SK-N-DZ (cell line): Measurements from ENCODE around the gene OLA1.

Experiments
- DNase-seq: peaks from one replicate; pipeline ENCODE4 v3.0.0-alpha.2; 2015; ENCODE audit warnings: low spot score

OLA1 gene

GRCh38 chr2:174121175-174121574 is 127.2 kb downstream of the OLA1 start:
- no peak for DNase-seq

GRCh38 chr2:174120346-174120745 is 128.0 kb downstream of the OLA1 start:
- no peak for DNase-seq

- DNase-seq, result no peak
Observed at GRCh38 chr2:174117951-174118930, 130.1 kb downstream of the OLA1 start.

DNA sequence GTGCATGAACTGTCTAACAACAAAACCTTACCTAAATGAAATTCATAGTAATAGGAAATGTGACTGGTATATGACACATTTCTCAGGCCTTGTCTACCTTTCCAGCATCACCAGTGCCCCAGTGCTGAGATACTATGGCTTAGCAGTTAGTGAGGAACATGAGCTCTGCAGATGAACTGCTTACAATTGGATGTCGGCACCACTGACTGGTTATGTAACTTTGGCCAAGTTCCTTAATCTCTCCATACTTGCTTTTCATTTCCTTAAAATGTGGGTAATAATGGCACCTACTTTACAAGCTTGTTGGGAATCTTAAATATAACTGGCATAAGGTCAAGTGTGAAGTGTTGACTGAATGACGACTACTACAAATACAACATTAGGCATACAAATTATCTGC is 136.3 kb downstream of the OLA1 start:
- DNase-seq, result no peak

- DNase-seq, result no peak
Observed at GRCh38 chr2:174108579-174108978, 139.8 kb downstream of the OLA1 start.

GRCh38 chr2:174106736-174107135 is 141.6 kb downstream of the OLA1 start:
- no peak for DNase-seq

GRCh38 chr2:174094542-174094941 is 153.8 kb downstream of the OLA1 start:
- no peak for DNase-seq

GRCh38 chr2:174090476-174090875 is 157.9 kb downstream of the OLA1 start:
- DNase-seq, result no peak

GRCh38 chr2:174088706-174089460 is 159.4 kb downstream of the OLA1 start:
- DNase-seq, result no peak

GRCh38 chr2:174086708-174087107 is 161.6 kb downstream of the OLA1 start:
- DNase-seq, result no peak

- DNase-seq, result no peak
Observed at GRCh38 chr2:174085781-174086180, 162.6 kb downstream of the OLA1 start.

- no peak for DNase-seq
Observed at GRCh38 chr2:174083843-174084458, 164.4 kb downstream of the OLA1 start.

DNA sequence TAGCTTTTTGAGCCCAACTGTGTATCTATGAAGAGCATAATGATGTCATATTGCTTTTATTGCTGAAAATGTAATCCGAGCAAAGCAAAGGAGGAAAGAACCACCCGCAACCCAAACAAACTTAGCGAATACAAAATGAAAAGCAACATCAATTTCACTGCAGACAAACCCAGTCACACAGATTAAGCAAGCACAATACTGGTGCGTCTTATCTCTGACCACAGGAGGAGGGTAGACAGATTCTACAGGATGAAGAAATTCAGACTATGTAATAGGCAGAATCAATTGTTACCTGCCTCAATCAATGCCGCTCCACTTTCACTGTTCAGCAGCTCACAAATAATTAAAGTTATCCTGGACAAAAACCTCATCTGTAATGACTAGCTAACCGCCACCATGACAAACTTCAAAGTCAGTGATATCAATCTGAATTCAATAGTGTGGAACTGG is 167.6 kb downstream of the OLA1 start:
- no peak for DNase-seq

GRCh38 chr2:174078275-174078674 is 170.1 kb downstream of the OLA1 start:
- no peak for DNase-seq

DNA sequence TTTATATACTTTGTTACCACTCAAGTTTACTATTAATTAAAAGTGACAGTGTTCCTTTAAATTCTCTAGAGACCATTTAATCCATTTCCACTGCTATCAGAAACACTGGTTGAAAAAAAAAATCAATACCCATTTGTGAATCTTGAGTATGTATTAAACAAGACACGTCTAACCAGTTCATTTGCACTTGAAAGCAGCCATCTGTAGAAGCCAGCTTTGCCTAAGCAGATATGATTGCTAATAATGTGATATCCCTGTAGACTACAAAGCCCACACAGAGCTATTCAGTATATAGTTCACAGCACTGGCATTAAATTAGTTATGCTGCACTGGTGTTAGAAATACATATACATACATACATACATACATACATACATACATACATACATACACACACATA is 171.4 kb downstream of the OLA1 start:
- no peak for DNase-seq

DNA sequence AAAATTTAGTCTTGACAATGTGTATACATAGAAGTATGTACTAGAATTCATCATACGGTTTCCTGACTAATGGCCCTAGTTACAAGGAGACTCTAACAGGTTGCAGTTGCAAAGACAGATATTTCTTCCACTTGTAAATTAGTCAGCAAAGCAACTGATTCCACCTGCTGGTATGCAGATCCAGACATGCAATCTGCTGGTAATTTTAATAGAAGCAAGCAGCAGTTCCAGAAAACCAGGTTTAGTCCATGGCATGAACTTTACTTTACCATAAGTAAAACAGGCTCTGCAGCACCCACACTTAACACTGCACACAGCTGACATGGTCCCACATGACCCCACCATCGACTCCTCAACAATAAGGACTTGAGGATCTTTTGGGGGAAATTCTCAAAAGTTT is 172.3 kb downstream of the OLA1 start:
- DNase-seq, result no peak

DNA sequence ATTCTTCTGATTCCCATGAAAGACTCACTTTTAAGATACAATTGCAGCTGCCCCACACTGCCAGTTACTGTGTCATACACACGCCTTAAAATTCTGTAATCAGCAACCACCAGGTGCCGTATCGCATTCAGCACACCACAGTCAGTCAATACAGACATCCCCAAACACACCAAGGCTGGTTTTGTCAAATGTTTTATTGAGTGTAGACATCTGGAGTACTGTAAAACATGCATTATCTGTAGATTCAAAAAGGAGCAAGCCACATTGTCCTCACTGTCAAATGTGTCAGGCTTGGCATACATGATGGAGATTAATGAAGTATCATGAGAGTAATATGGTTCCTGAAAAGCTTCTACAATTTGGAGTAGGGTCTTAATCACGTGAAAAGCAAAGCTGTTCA is 173.5 kb downstream of the OLA1 start:
- DNase-seq, result no peak

DNA sequence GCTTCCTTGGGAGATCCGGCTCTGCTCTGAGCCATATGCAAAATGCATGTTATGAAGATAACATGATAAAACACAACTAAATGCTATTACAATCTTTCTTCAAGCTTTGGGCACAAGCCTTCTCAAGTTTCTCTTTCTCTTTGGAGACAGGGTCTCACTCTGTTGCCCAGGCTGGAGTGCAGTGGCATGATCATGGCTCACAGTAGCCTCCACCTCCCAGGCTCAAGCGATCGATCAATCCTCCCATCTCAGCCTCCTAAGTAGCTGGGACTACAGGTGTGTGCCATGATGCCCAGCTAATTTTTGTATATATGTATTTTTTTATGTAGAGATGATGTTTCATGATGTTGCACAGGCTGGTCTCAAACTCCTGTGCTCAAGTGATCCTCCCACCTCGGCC is 175.5 kb downstream of the OLA1 start:
- DNase-seq, result no peak

- no peak for DNase-seq
Observed at GRCh38 chr2:174072069-174072468, 176.3 kb downstream of the OLA1 start.

DNA sequence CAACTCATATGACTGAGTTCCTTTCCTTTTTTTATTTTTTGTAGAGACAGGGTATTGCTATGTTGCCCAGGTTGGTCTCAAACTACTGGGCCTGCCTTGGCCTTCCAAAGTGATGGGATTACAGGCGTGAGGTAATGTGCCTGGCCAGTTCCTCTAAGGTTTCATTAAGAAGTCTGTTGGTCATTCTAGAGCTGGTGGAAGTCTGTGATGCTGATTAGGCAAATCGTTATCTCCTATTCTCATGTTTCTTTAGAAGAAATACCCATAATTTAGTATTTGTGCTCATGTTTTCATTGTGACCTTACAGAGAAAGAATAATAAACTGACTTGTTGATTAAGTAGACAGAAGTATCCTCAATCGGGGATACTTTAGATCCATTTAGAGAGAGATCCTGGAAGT is 177.0 kb downstream of the OLA1 start:
- DNase-seq, result no peak

GRCh38 chr2:174070281-174070680 is 178.1 kb downstream of the OLA1 start:
- DNase-seq, result no peak

- no peak for DNase-seq
Observed at GRCh38 chr2:174067815-174068214, 180.5 kb downstream of the OLA1 start.
